H1 (cell line): ENCODE measurements around the gene RPS6KA4. TPM values are rescaled to one million over a fixed set of nuclear protein-coding genes. Genes with fewer than 3 reads are reported as not detected.
A peak's percentile ranks its signal among the peaks of the same experiment; 100 is the strongest.

Experiments
- BACH1 ChIP-seq: IDR thresholded peaks from 2 replicates; pipeline ENCODE4 v1.6.1; 2012; ENCODE audit warnings: low read length, improper control_type of control experiment
- FOSL1 ChIP-seq: IDR thresholded peaks from 2 replicates; pipeline ENCODE4 v1.6.1; 2011; ENCODE audit warnings: mild to moderate bottlenecking, low read depth, low read length, moderate library complexity; ENCODE audit not compliant: insufficient read depth
- GABPA ChIP-seq: IDR thresholded peaks from 2 replicates; pipeline ENCODE4 v1.6.1; 2011; ENCODE audit warnings: mild to moderate bottlenecking, low read length, moderate library complexity, borderline replicate concordance; ENCODE audit not compliant: insufficient read depth
- HDAC2 ChIP-seq, 2 experiments: fragments of 300-600 bp in 1 of 2; sonication (generic) in 1 of 2; IDR thresholded peaks; 2 replicates each; pipeline ENCODE4 v1.6.1; 2011 to 2012; ENCODE audit warnings: low read depth in 2 of 2, low read length in 2 of 2, mild to moderate bottlenecking in 2 of 2, moderate library complexity in 2 of 2, borderline replicate concordance in 1 of 2, inconsistent platforms in 1 of 2
- JUND ChIP-seq: IDR thresholded peaks from 2 replicates; pipeline ENCODE4 v1.6.1; 2011; ENCODE audit warnings: mild to moderate bottlenecking, improper control_type of control experiment, low read length
- KDM1A ChIP-seq: fragments of 200-600, 300-600 bp; sonication (generic); IDR thresholded peaks from 2 replicates; pipeline ENCODE4 v1.7.1; 2016; ENCODE audit warnings: mild to moderate bottlenecking, low read length, borderline replicate concordance
- KDM4A ChIP-seq: IDR thresholded peaks from one replicate; pipeline ENCODE4 v1.7.1; 2012; ENCODE audit warnings: low read depth, mild to moderate bottlenecking, moderate library complexity, low read length, inconsistent platforms; ENCODE audit not compliant: severe bottlenecking
- MAFK ChIP-seq: IDR thresholded peaks from 2 replicates; pipeline ENCODE4 v1.6.1; 2012; ENCODE audit warnings: low read depth, mild to moderate bottlenecking, improper control_type of control experiment, low read length
- POLR2AphosphoS5 ChIP-seq: IDR thresholded peaks from 2 replicates; pipeline ENCODE4 v1.6.1; 2011; ENCODE audit warnings: low read depth, low read length
- POU5F1 ChIP-seq: IDR thresholded peaks from 2 replicates; pipeline ENCODE4 v1.6.1; 2011; ENCODE audit warnings: low read depth, mild to moderate bottlenecking, low read length, moderate library complexity
- RAD21 ChIP-seq, 2 experiments: IDR thresholded peaks in 1 of 2; conservative IDR thresholded peaks in 1 of 2; 2 replicates each; pipeline ENCODE4 v1.6.1; 2011; ENCODE audit warnings: low read depth in 2 of 2, low read length in 2 of 2, improper control_type of control experiment in 1 of 2, inconsistent platforms in 1 of 2, mild to moderate bottlenecking in 1 of 2, moderate library complexity in 1 of 2
- RNF2 ChIP-seq: fragments of 200-900, 300-1000 bp; sonication (generic); IDR thresholded peaks from 2 replicates; pipeline ENCODE4 v1.7.1; 2016; ENCODE audit warnings: borderline replicate concordance, low read depth, mild to moderate bottlenecking, antibody characterized with exemption, low read length; ENCODE audit not compliant: poor library complexity, severe bottlenecking; ENCODE audit errors: missing control alignments
- SAP30 ChIP-seq: fragments of 300-600 bp; sonication (generic); IDR thresholded peaks from 2 replicates; pipeline ENCODE4 v1.7.1; 2012; ENCODE audit warnings: low read length, moderate library complexity, mild to moderate bottlenecking, inconsistent platforms; ENCODE audit not compliant: insufficient read depth, insufficient replicate concordance
- TCF12 ChIP-seq: IDR thresholded peaks from 2 replicates; pipeline ENCODE4 v1.6.1; 2011; ENCODE audit warnings: low read depth, mild to moderate bottlenecking, low read length
- YY1 ChIP-seq: IDR thresholded peaks from 2 replicates; pipeline ENCODE4 v1.6.1; 2011; ENCODE audit warnings: low read depth, mild to moderate bottlenecking, low read length
- polyA plus RNA-seq, 7 experiments: library from polyadenylated mRNA; depleted of rRNA in 3 of 7; stranded (reverse) in 5 of 7; unstranded in 2 of 7; fragments of >200 nt in 5 of 7; fragments of 200-250 nt in 2 of 7; gene quantifications; 1 replicate in 5 of 7; 2 replicates in 1 of 7; 4 replicates in 1 of 7; pipeline versions ENCODE4 v1.2.1 to v1.2.3, GENCODE V29; 2011 to 2013; ENCODE audit warnings: missing spikeins in 2 of 7, mixed read lengths in 2 of 7
- total RNA-seq: library from RNA; stranded (reverse); fragmentation: NEBNext Ultra II Directional; extraction: Animal tissue kit (Norgen Biotek cat#: 25700); gene quantifications from 2 replicates; pipeline ENCODE4 v1.2.1, GENCODE V29; 2021
- TF ChIP-seq, protein P1 (sequence below): IDR thresholded peaks from 2 replicates; pipeline ENCODE4 v1.6.1; 2012; ENCODE audit warnings: inconsistent platforms

The RPS6KA4 gene
- total and polyA plus RNA-seq, 2 of the 8 experiments (the other 6 are each of a cell fraction or from before 2014, with no cell fraction given): 8.2 to 12.6 TPM

DNA sequence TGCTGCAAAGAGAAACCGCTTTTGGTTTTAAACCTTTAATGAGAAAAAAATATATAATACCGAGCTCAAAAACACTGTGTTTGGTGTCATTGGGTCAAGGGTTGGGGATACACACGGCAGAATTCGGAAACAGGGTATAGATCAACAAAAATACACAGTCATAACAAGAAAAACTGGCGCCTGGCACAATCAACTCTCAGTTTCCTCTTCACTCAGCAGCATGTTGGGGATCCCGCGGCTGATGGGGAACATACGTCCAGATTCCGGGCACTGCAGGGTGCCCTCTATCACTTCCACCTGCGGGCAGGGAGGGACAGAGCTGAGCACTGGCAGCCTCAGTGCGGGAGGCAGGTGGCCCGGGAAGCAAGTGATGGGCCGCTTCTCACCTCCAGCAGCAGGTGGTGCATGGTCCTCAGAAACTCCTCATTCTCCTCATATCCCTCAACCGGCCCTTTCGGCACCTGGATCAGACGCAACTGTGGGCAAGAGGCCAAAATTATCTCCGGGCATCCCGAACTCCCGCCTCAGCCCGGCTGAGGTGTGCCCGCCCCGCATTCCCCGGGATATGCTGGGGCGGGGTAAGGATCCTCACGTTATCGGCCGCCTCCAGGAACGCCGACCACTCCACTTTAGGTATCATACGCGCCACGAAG lies 42.2 kb upstream of the RPS6KA4 start (continued):
- TF ChIP-seq HDAC2 (IDR thresholded peaks at IDR 0.05; ENCODE audit: borderline replicate concordance in 1 of 2, low read depth in 2 of 2, low read length in 2 of 2) (no peak; a peak in 1 of 4 replicates), KDM1A (no peak), RNF2 (no peak), YY1 (no peak), SAP30 (no peak), FOSL1 (no peak), POLR2AphosphoS5 (peak; percentile 14), MAFK (no peak), POU5F1 (no peak), GABPA (no peak), JUND (no peak), TCF12 (no peak), RAD21 (IDR thresholded peaks at IDR 0.05 in 1 of 2, conservative IDR thresholded peaks at IDR 0.05 in 1 of 2; ENCODE audit: low read depth in 2 of 2, low read length in 2 of 2) (peak; percentile 33 to 41; a peak in 3 of 4 replicates), KDM4A (no peak), BACH1 (no peak)
- TF ChIP-seq, protein P1, sequence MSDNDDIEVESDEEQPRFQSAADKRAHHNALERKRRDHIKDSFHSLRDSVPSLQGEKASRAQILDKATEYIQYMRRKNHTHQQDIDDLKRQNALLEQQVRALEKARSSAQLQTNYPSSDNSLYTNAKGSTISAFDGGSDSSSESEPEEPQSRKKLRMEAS: peak; percentile 15; the same call in 1 of the 2 replicates
